CD14-positive monocyte (primary cell): ENCODE results near the gene STAT4. TPM values are rescaled to one million over a fixed set of nuclear protein-coding genes. Genes with fewer than 3 reads are reported as not detected.

ENCODE experiments used
- DNase-seq, 3 donors: peaks; one replicate each; pipeline ENCODE4 v3.0.0-alpha.2; 2011 to 2022
- H2AFZ ChIP-seq: 2 replicates; pipeline ENCODE4 v1.6.0; 2012; ENCODE audit warnings: mild to moderate bottlenecking, low read depth, low read length, inconsistent platforms; ENCODE audit not compliant: insufficient read depth, poor library complexity, severe bottlenecking
- H3K27ac ChIP-seq, 2 donors: 1 replicate in 1 of 2; 2 replicates in 1 of 2; pipeline ENCODE4 v1.5.1; 2012 to 2013; ENCODE audit warnings: low read length in 2 of 2, control low read depth in 1 of 2, inconsistent platforms in 1 of 2, low read depth in 1 of 2, mild to moderate bottlenecking in 1 of 2
- H3K27me3 ChIP-seq, 2 donors: one replicate each; pipeline versions ENCODE4 v1.6.0 to v1.6.1; 2011 to 2013; ENCODE audit warnings: low read length in 2 of 2; ENCODE audit not compliant: control insufficient read depth in 2 of 2, insufficient read depth in 2 of 2
- H3K36me3 ChIP-seq, 2 donors: replicated peaks in 1 of 2; 1 replicate in 1 of 2; 2 replicates in 1 of 2; pipeline versions ENCODE4 v1.5.1 to v1.6.1; 2012 to 2013; ENCODE audit warnings: low read length in 2 of 2, control low read depth in 1 of 2, inconsistent platforms in 1 of 2, mild to moderate bottlenecking in 1 of 2; ENCODE audit not compliant: insufficient read depth in 2 of 2, control insufficient read depth in 1 of 2
- H3K4me1 ChIP-seq, 2 donors: 1 replicate in 1 of 2; 2 replicates in 1 of 2; pipeline versions ENCODE4 v1.5.1 to v1.6.1; 2012 to 2013; ENCODE audit warnings: low read length in 2 of 2, control low read depth in 1 of 2, inconsistent platforms in 1 of 2, mild to moderate bottlenecking in 1 of 2, moderate library complexity in 1 of 2; ENCODE audit not compliant: insufficient read depth in 2 of 2, control insufficient read depth in 1 of 2
- H3K4me2 ChIP-seq: replicated peaks from 2 replicates; pipeline ENCODE3; 2012; ENCODE audit warnings: low read length, moderate library complexity, mild to moderate bottlenecking; ENCODE audit not compliant: poor library complexity, severe bottlenecking; ENCODE audit errors: extremely low read depth
- H3K4me3 ChIP-seq, 3 experiments: fragments of 200-600 bp in 1 of 3; sonication (generic) in 1 of 3; replicated peaks in 1 of 3; 1 replicate in 2 of 3; 2 replicates in 1 of 3; pipeline ENCODE4 v1.5.1; 2011 to 2013; ENCODE audit warnings: low read length in 3 of 3, mild to moderate bottlenecking in 3 of 3, control low read depth in 2 of 3, low read depth in 2 of 3, inconsistent platforms in 1 of 3, moderate library complexity in 1 of 3
- H3K79me2 ChIP-seq: 2 replicates; pipeline ENCODE4 v1.6.0; 2012; ENCODE audit warnings: mild to moderate bottlenecking, control low read depth, inconsistent platforms, low read length, moderate library complexity; ENCODE audit not compliant: insufficient read depth
- H3K9ac ChIP-seq: 2 replicates; pipeline ENCODE4 v1.6.0; 2017; ENCODE audit warnings: low read length, mild to moderate bottlenecking; ENCODE audit not compliant: insufficient read depth, poor library complexity, severe bottlenecking
- H3K9me3 ChIP-seq, 2 donors: replicated peaks in 1 of 2; 1 replicate in 1 of 2; 2 replicates in 1 of 2; pipeline versions ENCODE4 v1.5.1 to v1.6.1; 2012 to 2013; ENCODE audit warnings: low read length in 2 of 2, control low read depth in 1 of 2; ENCODE audit not compliant: control insufficient read depth in 1 of 2, insufficient read depth in 1 of 2
- H4K20me1 ChIP-seq: 2 replicates; pipeline ENCODE4 v1.6.0; 2012; ENCODE audit warnings: mild to moderate bottlenecking, low read length, control low read depth, moderate library complexity; ENCODE audit not compliant: insufficient read depth
- H3K27ac Mint-ChIP-seq, 7 donors: one replicate each; pipeline ENCODE4 v1.8.0; 2020; ENCODE audit warnings: mild to moderate bottlenecking in 7 of 7, mixed read lengths in 7 of 7, moderate library complexity in 6 of 7, inconsistent platforms in 2 of 7
- H3K27me3 Mint-ChIP-seq, 3 donors: one replicate each; pipeline ENCODE4 v1.8.0; 2021 to 2022; ENCODE audit warnings: low read depth in 3 of 3, mild to moderate bottlenecking in 3 of 3, mixed read lengths in 3 of 3, moderate library complexity in 3 of 3, inconsistent platforms in 1 of 3
- H3K36me3 Mint-ChIP-seq, 2 donors: one replicate each; pipeline ENCODE4 v1.8.0; 2020; ENCODE audit warnings: mixed read lengths in 2 of 2, inconsistent platforms in 1 of 2, mild to moderate bottlenecking in 1 of 2
- H3K4me1 Mint-ChIP-seq: one replicate; pipeline ENCODE4 v1.8.0; 2020; ENCODE audit warnings: mild to moderate bottlenecking, mixed read lengths
- H3K4me3 Mint-ChIP-seq, 2 donors: one replicate each; pipeline ENCODE4 v1.8.0; 2020; ENCODE audit warnings: mild to moderate bottlenecking in 2 of 2, mixed read lengths in 2 of 2, moderate library complexity in 1 of 2
- H3K9me3 Mint-ChIP-seq, 7 donors: one replicate each; pipeline ENCODE4 v1.8.0; 2020 to 2022; ENCODE audit warnings: mixed read lengths in 7 of 7, mild to moderate bottlenecking in 6 of 7, moderate library complexity in 6 of 7, inconsistent platforms in 2 of 7
- WGBS: methylation state at CpG from one replicate; pipeline ENCODE4 v1.1.5; 2013; ENCODE audit warnings: missing lambda C conversion rate; ENCODE audit not compliant: insufficient coverage; 5-methylcytosine and 5-hydroxymethylcytosine counted together
- intact Hi-C, 2 donors: fragments of 100-400 bp; cut with micrococcal nuclease; formaldehyde crosslinking; loops; one replicate each; pipeline versions ENCODE4 v1.15.0 to v1.15.1; 2023
- polyA plus RNA-seq, 3 donors: library from polyadenylated mRNA; depleted of rRNA in 1 of 3; unstranded in 2 of 3; stranded (reverse) in 1 of 3; fragments of 300-500 nt in 2 of 3; fragments of >200 nt in 1 of 3; fragmentation: Illumina TruSeq in 2 of 3; gene quantifications; 1 replicate in 2 of 3; 2 replicates in 1 of 3; pipeline ENCODE4 v1.2.3, GENCODE V29; 2012 to 2021
- TF ChIP-seq, protein P1 (sequence below): fragments of 200-600 bp; IDR thresholded peaks from one replicate; pipeline ENCODE4 v1.8.0; 2022; ENCODE audit warnings: antibody characterized with exemption, mild to moderate bottlenecking

STAT4 gene
- polyA plus RNA-seq, 3 donors: 0.31 to 0.52 (median 0.31) TPM

DNA sequence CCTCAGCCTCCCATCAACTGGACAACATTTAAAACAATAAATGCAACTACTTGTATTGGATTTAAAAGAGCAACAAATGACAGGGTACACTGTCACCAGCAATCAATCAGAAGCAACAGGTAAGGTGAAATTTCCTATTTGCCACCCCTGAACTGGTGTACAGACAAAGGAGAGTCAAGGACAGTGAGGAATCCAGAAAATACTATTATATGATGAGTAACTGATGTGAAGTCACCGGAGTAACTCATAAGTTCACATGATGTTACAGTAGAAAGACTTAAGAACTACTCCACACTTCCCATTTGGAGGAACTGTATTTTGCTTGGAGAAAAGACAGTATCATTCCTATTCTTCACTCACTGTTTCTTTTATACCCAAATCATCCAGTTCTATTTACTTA lies 132.7 kb downstream of the STAT4 start:
- Mint-ChIP-seq H3K4me3 (no peak overlapping the region), H3K27ac (no peak overlapping the region), H3K36me3 (no peaks in the 10 kb centered on the region), H3K27me3 (peaks cover 0 to 2% (median 0%) of the 10 kb centered on the region in 3 donors), H3K4me1 (peaks cover 4% of the 10 kb centered on the region), H3K9me3 (peaks cover 0 to 4% (median 0%) of the 10 kb centered on the region in 7 donors)
- peaks cover 10% of the 10 kb centered on the region for H3K79me2 ChIP-seq
- H3K27me3 ChIP-seq: no peaks in the 10 kb centered on the region
- H3K4me3 ChIP-seq: no peak overlapping the region
- TF ChIP-seq, protein P1, sequence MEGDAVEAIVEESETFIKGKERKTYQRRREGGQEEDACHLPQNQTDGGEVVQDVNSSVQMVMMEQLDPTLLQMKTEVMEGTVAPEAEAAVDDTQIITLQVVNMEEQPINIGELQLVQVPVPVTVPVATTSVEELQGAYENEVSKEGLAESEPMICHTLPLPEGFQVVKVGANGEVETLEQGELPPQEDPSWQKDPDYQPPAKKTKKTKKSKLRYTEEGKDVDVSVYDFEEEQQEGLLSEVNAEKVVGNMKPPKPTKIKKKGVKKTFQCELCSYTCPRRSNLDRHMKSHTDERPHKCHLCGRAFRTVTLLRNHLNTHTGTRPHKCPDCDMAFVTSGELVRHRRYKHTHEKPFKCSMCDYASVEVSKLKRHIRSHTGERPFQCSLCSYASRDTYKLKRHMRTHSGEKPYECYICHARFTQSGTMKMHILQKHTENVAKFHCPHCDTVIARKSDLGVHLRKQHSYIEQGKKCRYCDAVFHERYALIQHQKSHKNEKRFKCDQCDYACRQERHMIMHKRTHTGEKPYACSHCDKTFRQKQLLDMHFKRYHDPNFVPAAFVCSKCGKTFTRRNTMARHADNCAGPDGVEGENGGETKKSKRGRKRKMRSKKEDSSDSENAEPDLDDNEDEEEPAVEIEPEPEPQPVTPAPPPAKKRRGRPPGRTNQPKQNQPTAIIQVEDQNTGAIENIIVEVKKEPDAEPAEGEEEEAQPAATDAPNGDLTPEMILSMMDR: no peak
- intact Hi-C loops: no loop called here
- H2AFZ ChIP-seq: no peak overlapping the region
- H3K36me3 ChIP-seq: no peaks in the 10 kb centered on the region
- no peaks in the 10 kb centered on the region for H3K9me3 ChIP-seq
- peaks cover 29 to 41% of the 10 kb centered on the region in 2 donors for H3K4me1 ChIP-seq
- WGBS: no CpG with 5 or more reads among the region's 1 CpG
- H4K20me1 ChIP-seq: peaks cover 7% of the 10 kb centered on the region
- no peak overlapping the region for H3K9ac ChIP-seq
- no peak overlapping the region for H3K4me2 ChIP-seq
- H3K27ac ChIP-seq: no peak overlapping the region
- DNase-seq: no peak

DNA sequence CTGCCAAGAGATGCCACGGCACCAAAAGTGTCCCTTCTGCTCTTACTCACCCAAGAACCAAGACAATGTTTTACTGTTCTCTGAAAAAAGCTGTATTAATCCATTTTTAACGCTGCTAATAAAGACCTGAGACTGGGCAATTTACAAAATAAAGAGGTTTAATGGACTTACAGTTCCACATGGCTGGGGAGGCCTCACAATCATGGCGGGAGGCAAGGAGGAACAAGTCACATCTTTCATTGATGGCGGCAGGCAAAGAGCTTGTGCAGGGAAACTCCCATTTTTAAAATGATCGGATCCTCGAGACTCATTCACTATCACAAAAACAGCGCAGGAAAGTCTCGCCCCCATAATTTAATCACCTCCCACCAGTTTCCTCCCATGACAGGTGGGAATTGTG lies 135.0 kb downstream of the STAT4 start:
- Histone ChIP-seq H3K4me3 (no peak overlapping the region), H3K9me3 (no peaks in the 10 kb centered on the region), H3K27ac (no peak overlapping the region), H3K4me1 (peaks cover 35 to 44% of the 10 kb centered on the region in 2 donors), H3K4me2 (no peak overlapping the region), H4K20me1 (peaks cover 29% of the 10 kb centered on the region), H3K79me2 (peaks cover 32% of the 10 kb centered on the region), H3K27me3 (no peaks in the 10 kb centered on the region), H3K36me3 (peaks cover 8 to 19% of the 10 kb centered on the region in 2 donors), H2AFZ (no peak overlapping the region), H3K9ac (no peak overlapping the region)
- no peak overlapping the region for H3K4me3 Mint-ChIP-seq
- WGBS: 100% methylated on average over 3 of the region's 8 CpGs
- DNase-seq: no peak
- no peak overlapping the region for H3K27ac Mint-ChIP-seq
- H3K36me3 Mint-ChIP-seq: peaks cover 7 to 8% of the 10 kb centered on the region in 2 donors
- intact Hi-C loops: no loop called here
- TF ChIP-seq, protein P1: no peak
- peaks cover 4% of the 10 kb centered on the region for H3K4me1 Mint-ChIP-seq
- peaks cover 0 to 4% (median 0%) of the 10 kb centered on the region in 7 donors for H3K9me3 Mint-ChIP-seq
- H3K27me3 Mint-ChIP-seq: peaks cover 0 to 2% (median 0%) of the 10 kb centered on the region in 3 donors
